Panc1 (cell line): Measurements from ENCODE around the gene EP400. TPM values are rescaled to one million over a fixed set of nuclear protein-coding genes. Genes with fewer than 3 reads are reported as not detected.
"Not testable (repeated sequence)": the region's sequence is repeated elsewhere in the genome, so short reads cannot be mapped to it uniquely, and the experiment has no call there.

ENCODE experiments used
- ATAC-seq: fragments of 200-7000 bp; cut with Tn5 transposase; 2 replicates; pipeline ENCODE4 v1.9.1; 2020; ENCODE audit warnings: mild to moderate bottlenecking, moderate library complexity
- BruUV-seq: library from RNA; stranded (reverse); fragments of 400-500 nt; replicated peaks from 2 replicates; lab custom pipeline; 2021; lab: Mats Ljungman, UMichigan
- CTCF ChIA-PET: fragments of 300-600 bp; sonication (Branson Sonifier 250); formaldehyde crosslinking; loops from one replicate; lab custom pipeline; 2022; ENCODE audit warnings: antibody characterized with exemption; lab: Charles Lee
- POLR2A ChIA-PET: fragments of 300-600 bp; sonication (Branson Sonifier 250); formaldehyde crosslinking; loops from one replicate; lab custom pipeline; 2022; ENCODE audit warnings: antibody characterized with exemption; lab: Charles Lee
- DNase-seq: peaks from one replicate; pipeline ENCODE4 v3.0.0-alpha.2; 2010; ENCODE audit warnings: low read depth, low spot score
- H3K27ac ChIP-seq: 2 replicates; pipeline ENCODE4 v1.5.1; 2011; ENCODE audit warnings: mild to moderate bottlenecking, low read length, inconsistent platforms
- H3K27me3 ChIP-seq: fragments of 200-500 bp; sonication (Bioruptor generic); 2 replicates; pipeline ENCODE4 v1.6.0; 2014; ENCODE audit warnings: low read length, inconsistent platforms; ENCODE audit not compliant: control insufficient read depth, insufficient read depth
- H3K36me3 ChIP-seq: fragments of 200-500 bp; sonication (Bioruptor generic); 2 replicates; pipeline ENCODE4 v1.5.1; 2014; ENCODE audit warnings: inconsistent platforms, mild to moderate bottlenecking, low read length, moderate library complexity; ENCODE audit not compliant: control insufficient read depth, insufficient read depth
- H3K4me1 ChIP-seq: 2 replicates; pipeline ENCODE4 v1.5.1; 2011; ENCODE audit warnings: inconsistent platforms, mild to moderate bottlenecking, low read length, moderate library complexity; ENCODE audit not compliant: control insufficient read depth, insufficient read depth
- H3K4me3 ChIP-seq, 2 experiments: 2 replicates each; pipeline ENCODE4 v1.5.1; 2011 to 2012; ENCODE audit warnings: low read depth in 2 of 2, low read length in 2 of 2, mild to moderate bottlenecking in 2 of 2, inconsistent platforms in 1 of 2, moderate library complexity in 1 of 2
- H3K9me3 ChIP-seq: fragments of 200-500 bp; sonication (Bioruptor generic); 2 replicates; pipeline ENCODE4 v1.5.1; 2014; ENCODE audit warnings: low read depth, mild to moderate bottlenecking, inconsistent platforms, low read length, moderate library complexity; ENCODE audit not compliant: control insufficient read depth, insufficient read depth
- POLR2AphosphoS5 ChIP-seq: IDR thresholded peaks from 2 replicates; pipeline ENCODE4 v1.6.1; 2012; ENCODE audit warnings: mild to moderate bottlenecking, low read depth, low read length, moderate library complexity
- REST ChIP-seq, 2 experiments: IDR thresholded peaks; 2 replicates each; pipeline ENCODE4 v1.6.1; 2011 to 2012; ENCODE audit warnings: low read depth in 2 of 2, control low read depth in 1 of 2, low read length in 1 of 2, mild to moderate bottlenecking in 1 of 2, moderate library complexity in 1 of 2; ENCODE audit not compliant: insufficient read depth in 1 of 2
- SIN3A ChIP-seq: IDR thresholded peaks from 2 replicates; pipeline ENCODE4 v1.6.1; 2012; ENCODE audit warnings: low read depth, mild to moderate bottlenecking, low read length, moderate library complexity, borderline replicate concordance; ENCODE audit not compliant: insufficient read depth
- TCF7L2 ChIP-seq: IDR thresholded peaks from 2 replicates; pipeline ENCODE4 v1.6.1; 2011; ENCODE audit warnings: mild to moderate bottlenecking, low read depth, low read length, inconsistent platforms
- in situ Hi-C: cut with HindIII; loops from 2 replicates; pipeline ENCODE4 v1.10.0; 2016; ENCODE audit warnings: low sequenced_read_pairs, low pct_unique_long_range_greater_than_20kb
- intact Hi-C: fragments of 100-400 bp; cut with micrococcal nuclease; formaldehyde crosslinking; loops from one replicate; pipeline ENCODE4 v1.10.0; 2022; ENCODE audit not compliant: unreplicated experiment
- total RNA-seq: library from RNA; stranded (reverse); gene quantifications from one replicate; pipeline ENCODE4 v1.2.1, GENCODE V29; 2021; ENCODE audit not compliant: unreplicated experiment
- TF ChIP-seq, protein P1 (sequence below): fragments of 450-650 bp; IDR thresholded peaks from 2 replicates; pipeline ENCODE4 v1.5.1; 2017; ENCODE audit warnings: mild to moderate bottlenecking

Gene EP400
- total RNA-seq, 1 experiment from 2014 or later: 59.4 TPM

GRCh38 chr12:132049876-132050275, 100.1 kb downstream of the EP400 start:
- intact Hi-C loops: no loop called here
- BruUV-seq: no TSS peak
- CTCF ChIA-PET: no interaction called here
- ATAC-seq (no peak), DNase-seq (no peak)
- H3K36me3 ChIP-seq: peaks cover 11% of the 10 kb centered on the region
- no peaks in the 10 kb centered on the region for H3K4me1 ChIP-seq
- H3K4me3 ChIP-seq: no peak overlapping the region
- TF ChIP-seq SIN3A (no peak), REST (IDR thresholded peaks at IDR 0.05; ENCODE audit: insufficient read depth in 1 of 2, low read depth in 2 of 2, low read length in 1 of 2) (no peak), TCF7L2 (no peak), POLR2AphosphoS5 (no peak)
- TF ChIP-seq, protein P1, sequence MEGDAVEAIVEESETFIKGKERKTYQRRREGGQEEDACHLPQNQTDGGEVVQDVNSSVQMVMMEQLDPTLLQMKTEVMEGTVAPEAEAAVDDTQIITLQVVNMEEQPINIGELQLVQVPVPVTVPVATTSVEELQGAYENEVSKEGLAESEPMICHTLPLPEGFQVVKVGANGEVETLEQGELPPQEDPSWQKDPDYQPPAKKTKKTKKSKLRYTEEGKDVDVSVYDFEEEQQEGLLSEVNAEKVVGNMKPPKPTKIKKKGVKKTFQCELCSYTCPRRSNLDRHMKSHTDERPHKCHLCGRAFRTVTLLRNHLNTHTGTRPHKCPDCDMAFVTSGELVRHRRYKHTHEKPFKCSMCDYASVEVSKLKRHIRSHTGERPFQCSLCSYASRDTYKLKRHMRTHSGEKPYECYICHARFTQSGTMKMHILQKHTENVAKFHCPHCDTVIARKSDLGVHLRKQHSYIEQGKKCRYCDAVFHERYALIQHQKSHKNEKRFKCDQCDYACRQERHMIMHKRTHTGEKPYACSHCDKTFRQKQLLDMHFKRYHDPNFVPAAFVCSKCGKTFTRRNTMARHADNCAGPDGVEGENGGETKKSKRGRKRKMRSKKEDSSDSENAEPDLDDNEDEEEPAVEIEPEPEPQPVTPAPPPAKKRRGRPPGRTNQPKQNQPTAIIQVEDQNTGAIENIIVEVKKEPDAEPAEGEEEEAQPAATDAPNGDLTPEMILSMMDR: no peak
- in situ Hi-C loops: no loop called here
- H3K27me3 ChIP-seq: no peaks in the 10 kb centered on the region
- H3K27ac ChIP-seq: no peak overlapping the region
- POLR2A ChIA-PET: no interaction called here
- no peaks in the 10 kb centered on the region for H3K9me3 ChIP-seq

DNA sequence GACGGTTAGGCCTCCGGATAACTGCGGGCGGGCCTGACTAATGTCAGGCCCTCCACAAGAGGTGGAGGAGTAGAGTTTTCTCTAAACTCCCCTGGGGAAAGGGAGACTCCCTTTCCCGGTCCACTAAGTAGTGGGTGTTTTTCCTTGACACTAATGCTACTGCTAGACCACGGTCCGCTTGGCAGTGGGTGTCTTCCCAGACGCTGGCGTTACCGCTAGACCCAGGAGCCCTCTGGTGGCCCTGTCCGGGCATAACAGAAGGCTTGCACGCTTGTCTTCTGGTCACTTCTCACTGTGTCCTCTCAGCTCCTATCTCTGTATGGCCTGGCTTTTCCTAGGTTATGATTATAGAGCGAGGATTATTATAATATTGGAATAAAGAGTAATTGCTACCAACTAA, 102.0 kb downstream of the EP400 start:
- ATAC-seq, intact Hi-C loops, H3K4me3 ChIP-seq, POLR2A ChIA-PET, H3K4me1 ChIP-seq, DNase-seq, H3K9me3 ChIP-seq, H3K27me3 ChIP-seq, H3K36me3 ChIP-seq, H3K27ac ChIP-seq, BruUV-seq, CTCF ChIA-PET, in situ Hi-C loops: not testable (repeated sequence)
- TF ChIP-seq, protein P1: peak; percentile 85
